ENCODE data around the gene NAA15.
A peak's percentile ranks its signal among the peaks of the same experiment; 100 is the strongest.
"Not testable (repeated sequence)": the region's sequence is repeated elsewhere in the genome, so short reads cannot be mapped to it uniquely, and the experiment has no call there.

NAA15 gene

GRCh38 chr4:139368998-139369397 lies 67.7 kb downstream of the NAA15 start:
- no peak for DNase-seq

DNA sequence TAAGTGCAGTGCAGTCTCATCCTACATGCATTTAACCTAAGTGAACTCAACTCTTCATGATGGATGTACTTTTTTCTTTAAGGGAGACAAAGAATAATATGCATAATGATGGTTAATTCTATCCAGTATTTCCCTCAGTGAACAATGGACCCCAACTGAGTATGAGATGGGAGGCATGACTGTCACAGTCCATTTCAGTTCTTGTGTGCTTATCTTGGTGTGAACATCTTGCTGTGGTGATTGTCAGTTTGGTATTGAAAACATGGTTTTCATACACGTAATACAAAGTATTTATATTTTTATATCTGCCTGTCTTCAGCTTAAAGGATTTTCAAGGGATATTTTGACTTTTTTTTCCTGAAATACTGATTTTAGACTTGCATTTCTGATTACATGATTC lies 72.9 kb downstream of the NAA15 start:
- no peak for DNase-seq

- no peak for DNase-seq
Measured at GRCh38 chr4:139386421-139386820, 85.1 kb downstream of the NAA15 start.

- no peak for DNase-seq
Measured at GRCh38 chr4:139389102-139389501, 87.8 kb downstream of the NAA15 start.

DNA sequence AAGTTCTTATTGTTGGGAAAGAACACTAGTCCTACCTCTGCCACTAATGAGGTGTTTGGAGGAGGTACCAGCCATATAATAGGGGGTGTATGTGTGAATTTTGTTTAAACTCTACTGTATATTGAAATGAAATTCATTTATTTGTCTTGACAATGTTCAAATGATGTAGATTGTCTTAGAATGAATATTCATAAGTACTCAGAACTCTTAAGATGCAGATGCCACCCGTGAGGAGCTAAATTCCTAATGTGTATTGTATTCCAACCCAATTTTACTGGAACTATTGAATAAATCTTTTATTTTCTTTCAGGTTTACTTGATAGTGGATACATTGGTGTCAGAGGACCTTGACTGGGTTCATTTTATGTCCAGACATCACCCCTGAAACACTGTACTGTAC lies 88.7 kb downstream of the NAA15 start:
- DNase-seq = no peak

DNA sequence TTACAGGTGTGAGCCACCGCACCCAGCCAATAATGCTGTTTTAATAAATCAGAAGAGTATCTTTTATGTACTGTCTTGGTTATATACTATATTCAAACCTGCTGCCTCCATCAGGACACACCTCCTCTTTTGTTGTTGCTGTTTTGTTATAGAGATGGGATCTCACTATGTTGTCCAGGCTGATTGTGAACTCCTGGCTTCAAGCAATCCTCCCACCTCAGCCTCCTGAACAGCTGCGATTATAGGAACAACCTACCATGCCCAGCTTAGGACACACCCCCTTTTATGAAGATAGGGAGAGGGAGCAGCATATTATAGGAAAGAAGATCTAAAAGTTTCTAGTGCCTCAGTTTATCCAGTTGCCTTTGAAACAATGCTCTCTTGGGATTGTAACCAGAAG lies 90.4 kb downstream of the NAA15 start:
- DNase-seq = no peak

DNA sequence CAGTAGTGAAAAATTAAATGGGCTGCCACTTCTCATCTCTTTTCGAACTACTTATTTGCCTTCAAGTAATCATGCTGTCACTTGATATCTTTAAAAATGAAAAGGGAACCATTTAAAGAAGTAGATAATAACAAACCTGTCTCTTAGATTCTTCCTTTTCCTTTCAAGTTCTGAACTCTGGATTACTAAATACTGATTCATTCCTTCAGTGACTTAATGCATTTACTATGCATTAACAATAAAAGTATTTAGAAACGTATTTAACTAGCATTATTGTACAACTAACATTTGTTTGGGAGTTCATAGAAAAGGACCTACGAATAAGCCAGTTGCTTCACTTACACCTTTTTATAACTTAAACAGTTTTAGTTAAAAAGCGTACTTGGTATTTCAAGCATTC lies 91.5 kb downstream of the NAA15 start:
- peak; percentile 18 for DNase-seq

DNA sequence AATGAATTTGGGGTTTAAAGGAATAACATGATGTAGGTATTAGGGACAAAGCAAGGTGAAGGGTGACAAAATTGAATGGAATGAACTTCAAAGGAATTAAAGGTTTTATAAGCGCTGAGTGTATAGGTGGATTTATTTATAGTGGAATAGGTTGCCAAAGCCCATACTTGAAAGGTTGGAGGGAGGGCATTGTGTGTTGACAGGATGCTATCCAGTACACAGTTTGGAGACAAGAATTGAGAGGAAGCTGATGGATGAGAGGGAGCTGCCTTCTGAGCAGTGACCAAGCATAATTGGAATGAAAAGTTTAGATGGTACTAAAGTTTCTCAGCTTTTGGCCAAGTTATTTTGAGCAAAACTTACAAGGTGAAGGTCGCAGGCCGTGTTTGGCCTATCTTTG lies 100.1 kb downstream of the NAA15 start:
- DNase-seq = no peak

DNA sequence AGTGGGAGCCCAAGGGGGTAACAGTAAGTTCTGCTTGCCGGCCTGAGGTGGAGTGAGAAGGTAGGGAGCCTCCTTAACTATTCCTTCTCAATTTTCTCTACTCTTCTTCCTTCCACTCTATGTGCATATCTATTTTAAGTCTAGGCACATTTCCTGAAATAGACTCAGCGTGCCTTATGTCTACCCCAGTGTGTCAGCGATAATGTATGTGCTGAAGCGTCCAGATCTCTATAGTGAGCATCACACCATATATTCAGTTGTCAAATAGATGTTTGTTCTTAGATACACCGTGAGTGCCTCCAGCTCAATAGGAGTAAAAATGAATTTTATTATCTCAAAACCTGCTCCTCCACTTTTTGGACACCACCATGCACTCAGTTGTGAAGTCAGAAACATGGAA lies 101.1 kb downstream of the NAA15 start:
- no peak for DNase-seq

DNA sequence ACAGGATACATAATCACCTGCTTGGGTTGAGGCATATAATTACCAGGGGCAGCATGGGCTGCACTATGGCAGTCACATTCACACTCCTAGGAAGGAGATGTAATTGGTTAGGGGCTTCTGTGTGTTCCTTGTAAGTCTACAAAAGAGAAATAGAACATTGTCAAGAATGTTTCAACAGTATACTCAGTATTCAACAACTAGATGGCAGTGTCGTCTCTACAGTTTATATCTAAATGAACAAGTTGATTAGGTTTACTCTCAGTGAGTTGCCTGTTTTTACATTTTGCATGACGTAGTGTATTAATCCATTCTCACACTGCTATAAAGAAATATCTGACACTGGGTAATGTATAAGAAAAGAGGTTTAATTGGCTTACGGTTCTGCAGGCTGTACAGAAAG lies 102.2 kb downstream of the NAA15 start:
- no peak for DNase-seq

DNA sequence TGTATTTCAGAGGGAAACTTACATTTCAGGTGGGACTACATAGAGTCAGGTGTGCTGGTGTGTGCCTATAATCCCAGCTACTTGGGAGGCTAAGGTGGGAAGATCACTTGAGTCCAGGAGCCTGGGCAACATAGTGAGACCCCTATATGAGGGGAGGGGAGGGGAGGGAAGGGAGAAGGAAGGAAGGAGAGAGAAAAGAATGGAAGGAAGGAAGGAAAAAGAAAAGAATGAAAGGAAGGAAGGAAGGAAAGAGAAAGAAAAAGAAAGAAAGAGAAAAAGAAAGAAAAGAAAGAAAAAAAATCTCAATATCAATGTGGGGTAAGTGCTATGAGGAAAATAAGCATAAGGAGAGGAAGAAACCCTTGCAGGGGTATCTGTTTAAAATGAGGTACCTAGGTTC lies 109.0 kb downstream of the NAA15 start:
- no peak for DNase-seq

GRCh38 chr4:139414671-139415210 lies 113.4 kb downstream of the NAA15 start:
- DNase-seq = not testable (repeated sequence)

DNA sequence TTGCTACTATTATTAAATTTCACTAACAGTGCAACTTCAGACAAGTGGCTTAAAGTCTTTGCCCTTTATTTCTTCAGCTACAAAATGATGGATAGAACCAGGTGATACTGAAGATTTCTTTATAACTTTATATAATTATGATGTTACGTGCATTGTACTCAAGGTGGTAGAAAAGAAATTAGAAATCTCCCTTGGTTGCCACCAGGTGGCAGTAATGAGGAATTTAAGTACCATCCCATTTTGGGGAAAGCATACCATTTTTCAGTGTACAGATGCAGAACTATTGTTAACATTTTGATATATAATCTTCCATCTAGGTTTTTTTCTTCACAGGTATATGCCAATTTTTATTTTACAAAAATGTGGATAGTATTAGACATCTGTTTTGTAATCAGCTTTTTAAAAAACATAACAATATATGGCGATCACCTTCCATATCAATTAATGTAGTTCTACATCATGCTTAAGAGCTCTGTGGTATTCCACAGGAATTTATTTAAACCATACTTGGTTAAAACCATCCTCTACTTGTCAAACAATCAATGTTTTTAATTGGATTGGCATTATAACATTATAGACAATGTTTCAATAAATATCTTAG lies 114.9 kb downstream of the NAA15 start:
- DNase-seq = peak; percentile 15

- peak; percentile 54 for DNase-seq
Measured at GRCh38 chr4:139419388-139419914, 118.1 kb downstream of the NAA15 start.

DNA sequence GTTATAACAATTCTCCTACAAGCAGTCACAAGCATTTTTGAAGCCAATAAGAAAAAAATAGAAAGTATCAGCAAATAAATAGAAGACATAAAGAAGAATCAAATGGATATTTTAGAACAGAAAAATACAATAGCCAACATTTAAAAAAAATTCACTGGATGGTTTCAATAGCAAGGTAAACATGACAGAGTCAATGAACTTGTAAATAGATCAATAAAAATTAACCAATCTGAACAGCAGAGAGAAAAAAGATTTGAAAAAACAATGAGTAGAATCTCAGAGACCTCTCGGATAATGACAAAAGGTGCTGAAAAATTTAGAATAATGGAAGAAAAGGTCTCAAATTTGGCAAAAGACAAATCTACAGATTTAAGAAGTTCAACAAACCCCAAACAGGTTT lies 119.3 kb downstream of the NAA15 start:
- no peak for DNase-seq

- no peak for DNase-seq
Measured at GRCh38 chr4:139436122-139436521, 134.8 kb downstream of the NAA15 start.

- DNase-seq = no peak
Measured at GRCh38 chr4:139438141-139438540, 136.8 kb downstream of the NAA15 start.

DNA sequence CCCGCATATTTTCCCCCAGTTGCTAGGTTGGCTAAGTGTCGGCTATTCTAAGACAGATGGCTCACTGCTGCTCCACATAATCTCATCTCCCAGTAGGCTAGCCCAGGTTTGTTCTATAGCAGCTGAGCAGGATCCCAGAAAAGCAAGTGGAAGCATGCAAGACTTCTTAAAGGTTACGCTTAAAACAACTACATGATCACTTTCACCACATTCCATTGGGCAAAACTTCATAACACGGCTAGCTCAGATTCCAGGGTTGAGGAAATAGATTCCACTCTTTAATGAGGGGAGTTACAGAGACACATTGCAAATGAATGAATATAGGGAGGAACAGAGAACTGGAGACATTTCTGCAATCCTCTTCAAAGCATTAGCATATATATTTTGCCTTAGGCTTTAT lies 139.7 kb downstream of the NAA15 start:
- DNase-seq = no peak

DNA sequence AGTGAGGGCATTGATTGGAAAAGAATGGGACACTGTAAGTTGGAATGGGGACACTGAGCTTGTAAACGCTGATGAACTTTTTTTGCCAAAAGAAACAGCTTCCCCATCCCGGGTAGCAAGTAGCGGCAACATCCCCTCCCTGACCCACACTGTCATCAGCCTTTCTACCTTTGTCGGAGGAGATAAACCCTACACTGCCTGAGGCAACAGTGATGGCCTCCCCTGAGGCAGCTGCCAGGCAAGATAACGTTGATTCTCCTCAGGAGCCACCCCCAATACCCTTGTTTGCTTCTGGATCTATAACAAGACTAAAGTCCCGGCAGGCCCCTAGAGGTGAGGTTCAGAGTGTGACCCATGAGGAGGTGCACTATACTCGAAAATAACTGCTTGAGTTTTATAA lies 142.4 kb downstream of the NAA15 start:
- DNase-seq = no peak

GRCh38 chr4:139444881-139445280 lies 143.6 kb downstream of the NAA15 start:
- DNase-seq = not testable (repeated sequence)

DNA sequence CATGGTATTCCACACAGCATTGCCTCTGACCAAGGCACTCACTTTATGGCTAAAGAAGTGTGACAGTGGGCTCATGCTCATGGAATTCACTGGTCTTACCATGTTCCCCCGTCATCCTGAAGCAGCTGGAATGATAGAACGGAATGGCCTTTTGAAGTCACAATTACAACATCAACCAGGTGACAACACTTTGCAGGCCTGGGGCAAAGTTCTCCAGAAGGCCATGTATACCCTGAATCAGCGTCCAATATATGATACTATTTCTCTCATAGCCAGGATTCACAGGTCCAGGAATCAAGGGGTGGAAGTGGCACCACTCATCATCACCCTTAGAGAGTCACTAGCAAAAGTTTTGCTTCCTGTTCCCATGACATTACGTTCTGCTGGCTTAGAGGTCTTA lies 145.8 kb downstream of the NAA15 start:
- DNase-seq = not testable (repeated sequence)

GRCh38 chr4:139450586-139450985 lies 149.3 kb downstream of the NAA15 start:
- no peak for DNase-seq

- no peak for DNase-seq
Measured at GRCh38 chr4:139451997-139452396, 150.7 kb downstream of the NAA15 start.

DNA sequence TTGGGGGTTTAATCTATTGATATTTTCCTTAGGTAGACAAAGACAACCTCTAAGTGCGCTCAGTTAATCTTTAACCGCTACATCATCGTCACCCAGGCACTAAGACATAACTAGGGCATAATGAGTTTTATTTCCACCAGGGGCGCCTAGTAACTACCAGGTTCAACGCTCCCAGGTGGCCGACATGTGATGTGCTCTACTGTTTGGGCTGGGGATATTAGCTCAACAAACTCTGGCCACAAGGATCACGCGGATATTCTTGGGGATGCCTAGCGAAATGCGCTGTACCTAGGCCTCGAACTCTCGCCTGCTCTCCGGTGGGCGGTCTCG lies 151.7 kb downstream of the NAA15 start:
- peak; percentile 67 for DNase-seq

Data from HCEC 1CT (cell line).